HG02970 (cell line): ENCODE measurements around the gene MTREX.

ENCODE experiments used
- ATAC-seq: cut with Tn5 transposase; IDR thresholded peaks from one replicate; pipeline ENCODE4 v1.9.1; 2021; ENCODE audit warnings: mild to moderate bottlenecking, moderate library complexity, moderate number of reproducible peaks; ENCODE audit not compliant: unreplicated experiment, low FRiP score

The MTREX gene

DNA sequence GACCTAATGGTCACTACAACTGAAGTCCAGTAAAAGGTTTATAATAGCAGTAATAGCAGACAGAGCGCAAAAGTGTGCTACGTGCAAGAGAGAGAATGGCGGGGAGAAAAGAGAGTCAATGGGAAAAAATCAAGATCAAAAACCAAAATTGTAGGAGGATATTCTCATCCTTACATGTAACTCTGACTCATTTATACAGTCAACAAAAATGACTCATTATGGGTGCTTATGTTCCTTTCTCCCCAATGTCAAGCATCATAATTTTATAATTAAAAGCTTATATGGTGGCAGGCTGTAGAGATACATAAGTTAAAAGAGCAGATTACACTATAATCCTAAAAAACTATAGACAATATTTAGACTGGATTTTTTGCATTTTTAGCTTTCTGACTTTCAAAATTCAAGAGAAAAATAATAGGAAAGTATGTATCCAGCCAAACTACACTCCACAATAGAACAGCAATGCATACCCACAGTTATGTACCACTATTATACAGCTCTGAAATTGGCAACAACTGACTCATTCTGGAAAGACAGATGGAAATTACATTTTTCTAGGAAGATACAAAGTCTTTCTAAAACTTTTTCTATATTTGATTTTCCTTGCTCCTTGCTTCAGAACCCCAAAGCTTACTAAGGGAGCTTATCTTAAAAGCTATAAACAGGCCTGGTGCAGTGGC lies 148.6 kb downstream of the MTREX start:
- ATAC-seq: no peak

DNA sequence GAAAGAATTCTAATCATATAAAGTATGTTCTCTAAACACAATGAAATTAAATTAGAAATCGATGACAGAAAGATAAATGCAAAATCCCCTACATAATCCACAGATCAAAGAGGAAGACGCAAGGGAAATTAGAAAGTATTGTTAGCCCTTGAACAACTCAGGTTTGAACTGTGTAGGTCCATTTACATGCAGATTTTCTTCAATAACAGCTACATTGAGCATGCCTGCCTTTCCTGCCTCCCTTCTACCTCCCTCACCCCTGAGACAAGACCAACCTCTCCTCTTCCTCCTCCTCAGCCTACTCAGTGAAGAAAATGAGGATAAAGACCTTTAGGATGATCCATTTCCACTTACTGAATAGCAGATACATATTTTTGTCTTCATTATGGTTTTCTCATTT lies 151.8 kb downstream of the MTREX start:
- no peak for ATAC-seq

DNA sequence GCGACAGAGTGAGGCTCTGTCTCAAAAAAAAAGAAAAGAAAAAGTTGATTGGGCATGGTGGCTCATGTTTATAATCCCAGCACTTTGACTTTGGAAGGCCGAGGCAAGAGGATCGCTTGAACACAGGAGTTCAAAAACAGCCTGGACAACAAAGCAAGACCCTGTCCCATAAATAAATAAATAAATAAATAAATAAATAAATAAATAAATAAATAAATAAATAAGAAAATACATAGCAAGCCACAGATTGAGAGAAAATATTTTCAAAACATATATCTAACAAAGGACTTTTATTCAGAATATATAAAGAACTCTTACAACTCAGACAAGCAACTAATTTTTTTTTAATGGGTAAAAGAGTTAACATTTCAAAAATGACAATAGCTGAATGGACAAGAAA lies 155.8 kb downstream of the MTREX start:
- no peak for ATAC-seq

DNA sequence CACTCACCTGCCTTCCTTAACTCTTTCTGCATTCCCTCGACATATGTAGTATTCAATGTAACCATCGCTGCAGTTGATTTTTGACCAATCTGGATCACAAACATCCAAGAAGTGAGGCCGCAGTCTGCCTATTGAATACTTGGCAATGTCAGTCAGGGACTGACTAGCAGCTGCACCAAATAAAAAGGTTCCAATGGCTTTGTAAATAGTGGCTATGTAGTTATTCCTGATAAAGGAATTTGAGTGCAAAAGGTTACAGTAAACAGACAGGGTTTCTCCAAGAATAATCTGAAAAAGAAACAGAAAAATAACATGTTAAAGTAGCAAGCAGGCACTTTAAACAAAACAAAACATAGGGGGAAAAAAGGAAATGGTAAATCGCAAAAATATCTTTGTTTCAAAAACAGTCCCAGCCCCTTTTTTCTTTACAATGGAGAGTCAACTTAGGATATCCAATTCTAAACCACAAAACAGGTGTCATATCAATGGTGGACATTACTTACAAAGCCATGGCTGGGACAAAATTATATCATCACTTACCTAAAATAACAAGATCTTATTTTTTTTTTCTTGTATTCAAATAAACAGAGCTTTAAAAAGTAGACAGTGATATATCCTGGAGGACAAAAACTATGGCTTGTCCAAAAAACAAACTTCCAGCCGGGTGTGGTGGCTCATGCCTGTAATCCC lies 160.2 kb downstream of the MTREX start:
- ATAC-seq: no peak

DNA sequence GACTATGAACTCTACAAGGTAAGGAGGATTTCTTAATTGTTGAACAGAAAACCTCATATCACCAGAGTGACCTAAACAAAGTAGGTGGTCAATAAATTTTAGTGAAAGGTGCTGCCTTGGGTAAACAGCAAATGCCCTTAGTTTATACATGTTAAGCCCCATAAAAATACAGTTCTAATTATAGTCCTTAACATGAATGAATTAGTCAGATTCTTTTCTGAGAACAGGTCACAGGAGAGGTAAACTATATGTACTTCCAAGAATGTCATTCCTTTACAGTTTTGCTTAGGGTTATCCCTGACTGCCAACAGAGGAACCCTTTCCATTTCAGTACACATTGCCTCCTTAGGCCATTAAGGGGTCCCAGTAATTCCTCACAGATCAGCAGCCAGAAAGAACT lies 162.1 kb downstream of the MTREX start:
- no peak for ATAC-seq

DNA sequence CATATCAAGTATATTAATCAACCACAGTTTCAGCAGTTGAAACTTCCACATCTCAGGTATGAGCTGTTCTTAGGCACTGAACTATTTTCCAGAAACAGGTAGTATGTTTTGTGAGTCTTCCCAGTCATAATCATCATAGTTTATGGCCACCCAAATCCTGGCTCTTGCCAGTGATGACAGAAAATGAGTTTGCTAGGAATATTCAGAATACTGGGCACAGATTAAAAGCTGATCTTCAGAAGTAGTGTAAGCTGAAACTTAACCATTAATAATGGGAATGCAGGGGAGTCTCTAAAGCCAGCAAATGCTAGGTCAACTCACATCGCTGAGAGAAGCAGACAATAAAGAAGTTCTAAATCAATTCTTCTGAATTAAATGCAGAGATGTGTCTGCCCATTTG lies 162.5 kb downstream of the MTREX start:
- no peak for ATAC-seq

DNA sequence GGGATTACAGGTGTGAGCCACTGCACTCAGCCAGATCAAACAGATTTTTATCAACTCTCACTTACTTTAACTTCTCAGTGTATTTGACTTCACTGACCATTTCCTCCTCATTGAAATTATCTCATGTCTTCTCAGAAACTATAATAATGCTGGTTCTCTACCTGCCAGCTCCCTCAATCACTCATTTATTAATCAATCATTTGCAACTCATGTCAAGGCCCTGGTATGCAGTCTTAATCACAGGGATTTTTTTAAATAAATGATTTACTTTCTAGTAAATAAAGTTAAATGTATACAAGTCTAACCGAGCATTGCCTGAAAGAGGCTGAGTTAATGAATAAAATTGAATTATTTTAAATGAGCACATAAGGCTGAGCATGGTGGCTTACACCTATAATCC lies 163.7 kb downstream of the MTREX start:
- ATAC-seq: no peak

DNA sequence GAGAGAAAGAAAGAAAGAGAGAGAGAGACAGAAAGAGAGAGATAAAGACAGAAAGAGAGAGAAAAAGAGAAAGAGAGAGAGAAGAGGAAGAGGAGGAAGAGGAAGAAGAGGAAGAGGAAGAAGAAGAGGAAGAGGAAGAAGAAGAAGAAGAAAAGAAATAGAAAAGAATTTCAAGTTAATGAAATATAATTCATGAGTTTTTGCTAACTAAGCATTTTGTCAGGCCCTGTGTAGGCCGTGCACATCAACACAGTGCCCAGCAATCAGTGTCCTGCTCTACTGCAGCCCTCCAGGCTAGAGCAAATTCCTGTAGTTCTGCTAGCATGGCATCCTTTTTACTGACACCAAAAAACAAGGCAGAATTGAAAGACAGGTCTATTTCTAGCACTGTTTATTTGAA lies 164.9 kb downstream of the MTREX start:
- no peak for ATAC-seq
